DOHH2 (cell line): ENCODE measurements around the gene SYTL2.

ENCODE experiments used
- EZH2phosphoT487 ChIP-seq: fragments of 200-600 bp; sonication (generic); IDR thresholded peaks from 2 replicates; pipeline ENCODE4 v1.6.1; 2017; ENCODE audit warnings: borderline replicate concordance, mild to moderate bottlenecking, antibody characterized with exemption, low read length, moderate library complexity, mixed read lengths
- TF ChIP-seq, protein P1 (sequence below): fragments of 200-600 bp; sonication (generic); IDR thresholded peaks from one replicate; pipeline ENCODE4 v1.5.1; 2014; ENCODE audit warnings: antibody characterized with exemption, mild to moderate bottlenecking, low read depth, low read length; ENCODE audit not compliant: poor library complexity, severe bottlenecking

DNA sequence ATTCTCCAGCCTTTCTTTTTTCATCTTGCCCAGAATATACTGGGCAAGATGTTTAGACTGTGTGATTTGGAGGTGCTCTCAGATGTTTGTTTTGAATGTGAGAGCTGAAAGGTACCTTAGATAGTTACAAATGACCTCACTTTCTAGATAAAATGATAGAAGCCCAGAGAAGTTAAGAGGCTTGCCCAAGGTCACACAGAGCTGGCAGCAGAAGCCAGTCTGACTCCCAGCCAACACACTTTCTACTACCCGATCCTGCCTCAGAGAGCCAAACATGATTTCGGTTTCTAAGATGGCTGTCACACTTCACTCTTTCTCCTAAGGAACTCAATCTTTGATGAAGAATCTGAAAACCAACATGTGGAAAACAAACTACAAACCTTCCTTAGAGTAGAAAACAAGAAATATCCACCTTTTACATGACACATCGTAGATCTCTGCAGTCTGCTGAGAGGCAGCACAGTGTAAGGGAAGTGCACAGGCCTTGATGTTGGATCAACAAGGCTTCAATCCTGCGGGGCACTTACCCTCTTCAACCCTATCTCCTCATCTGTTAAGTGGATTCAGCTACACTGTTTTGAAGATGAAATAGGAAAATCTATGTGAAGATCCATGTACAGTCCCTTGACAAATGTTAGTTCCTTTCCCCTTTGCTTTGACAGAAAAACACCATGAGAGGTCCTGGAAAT is 58.6 kb downstream of the SYTL2 start:
- TF ChIP-seq, protein P1, sequence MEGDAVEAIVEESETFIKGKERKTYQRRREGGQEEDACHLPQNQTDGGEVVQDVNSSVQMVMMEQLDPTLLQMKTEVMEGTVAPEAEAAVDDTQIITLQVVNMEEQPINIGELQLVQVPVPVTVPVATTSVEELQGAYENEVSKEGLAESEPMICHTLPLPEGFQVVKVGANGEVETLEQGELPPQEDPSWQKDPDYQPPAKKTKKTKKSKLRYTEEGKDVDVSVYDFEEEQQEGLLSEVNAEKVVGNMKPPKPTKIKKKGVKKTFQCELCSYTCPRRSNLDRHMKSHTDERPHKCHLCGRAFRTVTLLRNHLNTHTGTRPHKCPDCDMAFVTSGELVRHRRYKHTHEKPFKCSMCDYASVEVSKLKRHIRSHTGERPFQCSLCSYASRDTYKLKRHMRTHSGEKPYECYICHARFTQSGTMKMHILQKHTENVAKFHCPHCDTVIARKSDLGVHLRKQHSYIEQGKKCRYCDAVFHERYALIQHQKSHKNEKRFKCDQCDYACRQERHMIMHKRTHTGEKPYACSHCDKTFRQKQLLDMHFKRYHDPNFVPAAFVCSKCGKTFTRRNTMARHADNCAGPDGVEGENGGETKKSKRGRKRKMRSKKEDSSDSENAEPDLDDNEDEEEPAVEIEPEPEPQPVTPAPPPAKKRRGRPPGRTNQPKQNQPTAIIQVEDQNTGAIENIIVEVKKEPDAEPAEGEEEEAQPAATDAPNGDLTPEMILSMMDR: no peak
- TF ChIP-seq EZH2phosphoT487: no peak
